ENCODE data around the gene NCAM1. TPM values are rescaled to one million over a fixed set of nuclear protein-coding genes. Genes with fewer than 3 reads are reported as not detected.

Gene NCAM1
- total RNA-seq, 1 donor from 2014 or later: 332 TPM

GRCh38 chr11:112977755-112978154 lies 16.5 kb downstream of the NCAM1 start:
- H3K9me3 ChIP-seq (replicated peaks): no peaks in the 10 kb centered on the region
- H3K36me3 ChIP-seq: no peaks in the 10 kb centered on the region
- no peak for TF ChIP-seq CTCF (IDR thresholded peaks at IDR 0.05; ENCODE audit: borderline replicate concordance)
- H3K4me1 ChIP-seq: peaks cover 33% of the 10 kb centered on the region
- intact Hi-C loops (cut with micrococcal nuclease): no loop called here
- DNase-seq: no peak
- H3K4me3 ChIP-seq: no peak overlapping the region
- H3K27ac ChIP-seq (replicated peaks): no peak overlapping the region
- no peaks in the 10 kb centered on the region for H3K27me3 ChIP-seq (ENCODE audit: low read depth)

- Histone ChIP-seq H3K27me3 (ENCODE audit: low read depth) (no peaks in the 10 kb centered on the region), H3K36me3 (no peaks in the 10 kb centered on the region), H3K9me3 (replicated peaks) (peaks cover 45% of the 10 kb centered on the region), H3K27ac (replicated peaks) (no peak overlapping the region), H3K4me1 (peaks cover 10% of the 10 kb centered on the region), H3K4me3 (no peak overlapping the region)
- intact Hi-C loops (cut with micrococcal nuclease): no loop called here
- DNase-seq: no peak
- no peak for TF ChIP-seq CTCF (IDR thresholded peaks at IDR 0.05; ENCODE audit: borderline replicate concordance)
Observed at GRCh38 chr11:112983887-112984286, 22.7 kb downstream of the NCAM1 start.

- intact Hi-C loops (cut with micrococcal nuclease): no loop called here
- no peak overlapping the region for H3K4me3 ChIP-seq
- H3K27ac ChIP-seq (replicated peaks): no peak overlapping the region
- DNase-seq: no peak
- no peaks in the 10 kb centered on the region for H3K27me3 ChIP-seq (ENCODE audit: low read depth)
- peaks cover 71% of the 10 kb centered on the region for H3K9me3 ChIP-seq (replicated peaks)
- H3K36me3 ChIP-seq: no peaks in the 10 kb centered on the region
- no peaks in the 10 kb centered on the region for H3K4me1 ChIP-seq
- no peak for TF ChIP-seq CTCF (IDR thresholded peaks at IDR 0.05; ENCODE audit: borderline replicate concordance)
Observed at GRCh38 chr11:112989198-112989597, 28.0 kb downstream of the NCAM1 start.

- TF ChIP-seq CTCF (IDR thresholded peaks at IDR 0.05; ENCODE audit: borderline replicate concordance): no peak
- Histone ChIP-seq H3K27me3 (ENCODE audit: low read depth) (no peaks in the 10 kb centered on the region), H3K27ac (replicated peaks) (no peak overlapping the region), H3K9me3 (replicated peaks) (peaks cover 28% of the 10 kb centered on the region), H3K4me1 (peaks cover 39% of the 10 kb centered on the region), H3K4me3 (no peak overlapping the region), H3K36me3 (no peaks in the 10 kb centered on the region)
- DNase-seq: no peak
- intact Hi-C loops (cut with micrococcal nuclease): no loop called here
Observed at GRCh38 chr11:112993808-112994207, 32.6 kb downstream of the NCAM1 start.

GRCh38 chr11:112995423-112996090 lies 34.3 kb downstream of the NCAM1 start:
- peaks cover 11% of the 10 kb centered on the region for H3K9me3 ChIP-seq (replicated peaks)
- H3K27me3 ChIP-seq (ENCODE audit: low read depth): no peaks in the 10 kb centered on the region
- TF ChIP-seq CTCF (IDR thresholded peaks at IDR 0.05; ENCODE audit: borderline replicate concordance): no peak
- H3K36me3 ChIP-seq: no peaks in the 10 kb centered on the region
- H3K27ac ChIP-seq (replicated peaks): peak overlapping the region; percentile 29
- peaks cover 55% of the 10 kb centered on the region for H3K4me1 ChIP-seq
- intact Hi-C loops (cut with micrococcal nuclease): no loop called here
- no peak for DNase-seq
- no peak overlapping the region for H3K4me3 ChIP-seq

Data from left ventricle myocardium inferior (tissue), 1 donor.